AG04450 (cell line): ENCODE measurements around the gene DNMBP. TPM values are rescaled to one million over a fixed set of nuclear protein-coding genes. Genes with fewer than 3 reads are reported as not detected.

ENCODE experiments used
- CTCF ChIA-PET: fragments of 300-600, 350-600 bp; formaldehyde crosslinking; extraction: SDS; loops from one replicate; lab custom pipeline; 2022; ENCODE audit warnings: antibody characterized with exemption, inconsistent platforms; lab: Charles Lee
- POLR2A ChIA-PET: fragments of 350-600 bp; formaldehyde crosslinking; extraction: SDS; loops from one replicate; lab custom pipeline; 2021; ENCODE audit warnings: antibody characterized with exemption, inconsistent platforms; lab: Yijun Ruan, JAX
- DNase-seq: peaks from one replicate; pipeline ENCODE4 v3.0.0-alpha.2; 2011; ENCODE audit warnings: low read depth, low spot score
- H3K27ac ChIP-seq: one replicate; pipeline ENCODE4 v1.5.1; 2012; ENCODE audit warnings: low read depth, low read length, control low read depth
- H3K27me3 ChIP-seq: one replicate; pipeline ENCODE4 v1.6.0; 2012; ENCODE audit warnings: low read length; ENCODE audit not compliant: control insufficient read depth, insufficient read depth
- H3K4me3 ChIP-seq: 2 replicates; pipeline ENCODE4 v1.5.1; 2011; ENCODE audit warnings: mild to moderate bottlenecking, low read depth, low read length, control low read depth
- H3K9me3 ChIP-seq: 2 replicates; pipeline ENCODE4 v1.5.1; 2012; ENCODE audit warnings: low read length; ENCODE audit not compliant: control insufficient read depth, insufficient read depth
- CTCF ChIP-seq: IDR thresholded peaks from 2 replicates; pipeline ENCODE4 v1.5.1; 2011; ENCODE audit warnings: low read depth, low read length, control low read depth, inconsistent platforms
- polyA plus RNA-seq: library from polyadenylated mRNA; depleted of rRNA; stranded (reverse); fragments of >200 nt; gene quantifications from 2 replicates; pipeline ENCODE4 v1.2.3, GENCODE V29; 2011

DNMBP gene
- polyA plus RNA-seq, 1 experiment: 18.2 TPM

- ChIA-PET POLR2A (no interaction called here), CTCF (interaction anchor here (1.0 to 1.1 kb wide), 2 partner anchors 34 to 153 kb away, joined by 3 to 4 read pairs; no protein-coding TSS in a partner anchor)
- no peaks in the 10 kb centered on the region for H3K27me3 ChIP-seq
- TF ChIP-seq CTCF: no peak
- H3K9me3 ChIP-seq: no peaks in the 10 kb centered on the region; the same call in 1 of the 2 replicates
- DNase-seq: no peak
- no peak overlapping the region for H3K27ac ChIP-seq
- no peak overlapping the region for H3K4me3 ChIP-seq
Observed at GRCh38 chr10:99998889-99999288, 10.9 kb downstream of the DNMBP start.

- no peak for DNase-seq
- no peak overlapping the region for H3K27ac ChIP-seq
- POLR2A ChIA-PET: interaction anchor here (0.6 to 1.4 kb wide), 3 partner anchors 9 to 376 kb away, joined by 4 read pairs; no protein-coding TSS in a partner anchor
Observed at GRCh38 chr10:99996671-99997648, 12.8 kb downstream of the DNMBP start.

GRCh38 chr10:99995713-99996112, 14.0 kb downstream of the DNMBP start:
- ChIA-PET POLR2A (no interaction called here), CTCF (interaction anchor here (0.8 to 2.3 kb wide), 3 partner anchors 9 to 50 kb away, joined by 3 to 15 read pairs (median 4); partner anchors contain the start of gene DNMBP)
- no peak for DNase-seq
- no peak for TF ChIP-seq CTCF
- Histone ChIP-seq H3K9me3 (no peaks in the 10 kb centered on the region), H3K4me3 (no peak overlapping the region), H3K27me3 (no peaks in the 10 kb centered on the region), H3K27ac (no peak overlapping the region)

More at GRCh38 chr10:99996671-99997648, 12.8 kb downstream of the DNMBP start:
- no peak for TF ChIP-seq CTCF
- H3K4me3 ChIP-seq: no peak overlapping the region
- no peaks in the 10 kb centered on the region for H3K27me3 ChIP-seq
- no peaks in the 10 kb centered on the region for H3K9me3 ChIP-seq
- CTCF ChIA-PET: interaction anchor here (0.8 to 2.3 kb wide), 6 partner anchors 11 to 151 kb away, joined by 3 to 15 read pairs (median 4); partner anchors contain the start of gene DNMBP

DNA sequence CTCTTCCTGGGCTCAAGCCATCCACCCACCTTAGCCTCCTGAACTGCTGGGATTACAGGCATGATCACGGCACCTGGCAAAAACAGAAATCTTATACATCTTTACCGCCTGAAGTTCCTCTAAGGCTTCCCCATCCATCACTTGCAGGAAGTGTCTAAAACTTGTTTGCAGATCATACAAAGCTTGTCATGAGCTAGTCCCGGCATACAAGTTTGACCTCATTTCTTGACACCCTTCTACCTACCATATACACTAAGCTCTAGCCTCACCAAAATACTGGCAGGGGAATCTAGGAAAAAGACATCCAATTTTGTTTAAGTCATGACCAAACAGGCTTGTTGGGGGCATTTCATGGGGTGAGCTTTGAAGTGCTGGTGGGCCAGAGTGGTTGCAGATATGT, 14.5 kb downstream of the DNMBP start:
- Histone ChIP-seq H3K27me3 (no peaks in the 10 kb centered on the region), H3K4me3 (no peak overlapping the region), H3K9me3 (no peaks in the 10 kb centered on the region), H3K27ac (no peak overlapping the region)
- ChIA-PET CTCF (interaction anchor here (1.3 to 2.2 kb wide), 3 partner anchors 13 to 150 kb away, joined by 3 to 15 read pairs (median 6); partner anchors contain the start of gene DNMBP), POLR2A (no interaction called here)
- no peak for DNase-seq
- no peak for TF ChIP-seq CTCF
